ENCODE data around the gene PEX10.

Gene PEX10

DNA sequence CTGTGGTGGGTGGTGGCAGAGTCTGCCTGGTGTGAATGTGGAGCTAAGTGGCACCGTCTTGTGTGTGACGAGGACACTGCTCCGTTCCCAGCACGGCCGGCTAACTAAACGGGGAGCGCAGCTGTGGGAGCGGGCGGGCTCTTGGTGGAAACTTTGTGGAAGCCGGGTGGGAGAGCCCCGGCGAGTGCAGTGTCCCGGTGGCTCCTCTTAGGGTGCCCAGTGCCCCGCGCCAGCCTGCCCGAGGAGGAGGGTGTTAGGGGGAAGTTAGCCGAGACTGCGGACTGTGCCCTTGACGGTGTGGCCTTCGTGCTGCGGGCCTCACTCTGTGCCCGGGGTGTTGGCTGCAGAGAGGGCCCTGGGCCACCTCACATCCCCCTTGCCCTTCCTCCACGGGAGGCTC lies 9.9 kb downstream of the PEX10 start:
- no peak for DNase-seq

DNA sequence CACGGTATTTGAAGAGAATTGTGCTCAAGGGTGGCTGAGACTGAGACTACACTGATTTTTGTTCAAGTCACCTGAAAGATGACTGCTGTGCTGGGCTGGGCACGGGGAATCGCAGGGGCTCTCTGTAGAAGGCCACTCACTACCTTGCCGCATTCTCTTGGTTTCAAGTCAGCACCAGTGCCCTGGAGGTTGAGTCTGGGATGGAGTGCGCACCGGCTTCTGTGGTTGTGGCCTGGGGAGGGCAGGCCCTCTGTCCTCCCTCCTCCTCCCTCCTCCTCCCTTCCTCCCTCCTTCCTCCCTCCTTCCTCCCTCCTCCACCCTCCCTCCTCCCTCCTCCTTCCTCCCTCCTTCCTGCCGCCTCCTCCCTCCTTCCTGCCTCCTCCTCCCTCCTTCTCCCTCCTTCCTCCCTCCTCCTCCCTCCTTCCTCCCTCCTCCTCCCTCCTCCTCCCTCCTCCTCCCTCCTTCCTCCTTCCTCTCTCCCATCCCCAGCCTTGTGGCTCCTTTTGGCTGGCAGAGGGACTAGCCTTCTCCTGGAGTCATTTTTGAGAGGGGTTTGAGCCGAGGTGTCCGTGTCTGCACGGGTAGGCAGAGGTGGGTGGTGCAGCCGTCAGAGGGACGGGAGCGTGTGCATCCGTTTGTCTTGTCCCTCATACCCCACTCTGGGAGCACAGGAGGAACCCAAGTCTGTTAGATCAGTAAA lies 11.3 kb downstream of the PEX10 start:
- DNase-seq: no peak

DNA sequence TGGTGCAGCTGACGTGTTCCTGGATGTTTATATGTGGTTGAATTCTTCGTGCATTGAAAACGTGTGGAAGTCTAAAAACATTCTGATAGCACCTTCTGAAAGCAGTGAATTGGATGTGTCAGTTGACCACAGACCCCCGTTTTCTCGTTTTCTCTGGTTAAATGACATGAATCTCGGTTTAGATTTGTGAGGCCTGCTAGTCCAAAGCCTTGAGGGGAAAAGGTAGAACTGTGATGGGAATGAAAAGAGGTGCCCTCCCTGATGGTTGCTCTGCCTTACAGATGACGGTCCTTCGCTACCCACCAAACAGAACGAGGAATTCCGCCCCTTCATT lies 11.8 kb downstream of the PEX10 start:
- no peak for DNase-seq

DNA sequence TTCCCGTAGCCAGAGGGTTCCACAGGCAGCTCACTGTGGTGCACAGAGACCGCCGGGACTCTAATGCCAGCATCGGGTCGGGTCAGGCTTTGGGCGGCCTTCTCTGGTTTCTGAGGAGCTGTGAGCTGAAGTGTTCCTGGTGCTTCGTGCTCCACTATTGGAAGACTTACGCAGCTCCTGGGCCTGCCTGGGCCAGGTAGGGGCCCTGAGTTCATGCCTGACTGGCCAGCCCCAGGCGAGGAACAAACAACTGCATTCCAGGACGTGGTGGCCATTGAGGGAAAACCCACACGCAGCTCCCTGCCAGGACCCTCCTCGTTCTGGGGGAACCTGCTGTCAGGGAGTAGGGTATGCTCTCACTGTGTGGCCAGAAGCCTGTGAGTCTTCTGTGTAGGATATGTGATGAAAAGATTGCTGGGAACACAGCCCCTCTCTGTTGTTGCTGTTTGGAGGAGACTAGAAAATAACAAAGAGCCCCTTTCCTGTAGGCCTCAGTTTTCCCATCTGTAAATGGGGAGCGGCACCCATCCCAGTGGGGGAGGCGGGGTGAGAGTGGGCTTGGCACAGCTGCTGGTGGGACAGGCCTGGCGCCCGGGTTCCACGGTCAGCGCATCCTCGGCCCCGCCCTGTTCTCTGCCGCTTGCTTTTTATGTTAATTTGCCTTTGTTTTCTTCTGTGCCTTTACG lies 12.3 kb downstream of the PEX10 start:
- DNase-seq: no peak

DNA sequence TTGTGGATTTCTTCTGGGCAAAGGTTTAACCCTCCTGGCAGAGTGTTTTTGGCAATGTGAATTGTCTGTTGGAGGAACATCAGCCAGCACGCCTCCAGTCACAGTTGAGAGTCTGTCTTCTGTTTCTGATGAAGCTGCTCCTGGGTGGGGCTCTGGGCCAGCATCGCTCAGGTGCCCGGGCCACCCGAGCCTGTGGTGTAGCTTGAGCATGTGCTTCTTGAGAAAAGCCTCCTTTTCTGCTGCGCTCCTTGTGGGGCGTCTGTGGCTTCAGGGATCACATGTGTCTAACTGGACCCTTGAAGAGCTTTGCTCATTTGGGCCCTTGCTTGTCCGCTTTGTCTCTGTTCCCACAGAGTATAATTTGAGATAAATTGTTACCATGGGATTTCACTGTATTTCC lies 13.5 kb downstream of the PEX10 start:
- no peak for DNase-seq

DNA sequence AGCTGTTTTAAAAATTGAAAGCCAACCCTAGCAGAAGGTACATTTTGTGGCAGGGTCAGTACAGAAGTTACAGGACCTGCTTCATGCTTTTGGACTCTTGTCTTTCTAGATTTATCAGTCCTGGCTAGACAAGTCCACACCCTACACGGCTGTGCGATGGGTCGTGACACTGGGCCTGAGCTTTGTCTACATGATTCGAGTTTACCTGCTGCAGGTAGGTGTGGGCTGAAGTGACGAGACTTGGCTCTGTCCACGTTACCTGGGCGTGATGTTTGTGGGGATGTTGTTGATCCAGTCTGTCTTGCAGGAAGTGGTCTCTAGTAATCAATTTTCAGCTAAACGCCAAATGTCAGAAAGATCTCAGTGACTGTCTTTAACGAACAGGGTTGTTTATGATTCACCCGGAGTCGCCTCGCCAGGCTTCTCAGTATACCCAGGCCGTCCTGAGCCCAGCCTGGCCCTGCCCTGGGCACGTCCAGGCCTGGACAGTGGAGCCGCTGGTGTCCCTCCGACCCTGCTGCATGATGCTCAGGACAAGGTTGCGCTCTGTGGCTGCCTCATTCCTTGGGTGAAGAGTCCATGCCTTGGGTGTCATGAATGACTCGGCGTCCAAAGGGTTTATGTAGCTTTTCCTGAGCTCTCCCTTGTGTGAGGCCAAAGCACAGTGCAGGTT lies 15.2 kb downstream of the PEX10 start:
- no peak for DNase-seq

DNA sequence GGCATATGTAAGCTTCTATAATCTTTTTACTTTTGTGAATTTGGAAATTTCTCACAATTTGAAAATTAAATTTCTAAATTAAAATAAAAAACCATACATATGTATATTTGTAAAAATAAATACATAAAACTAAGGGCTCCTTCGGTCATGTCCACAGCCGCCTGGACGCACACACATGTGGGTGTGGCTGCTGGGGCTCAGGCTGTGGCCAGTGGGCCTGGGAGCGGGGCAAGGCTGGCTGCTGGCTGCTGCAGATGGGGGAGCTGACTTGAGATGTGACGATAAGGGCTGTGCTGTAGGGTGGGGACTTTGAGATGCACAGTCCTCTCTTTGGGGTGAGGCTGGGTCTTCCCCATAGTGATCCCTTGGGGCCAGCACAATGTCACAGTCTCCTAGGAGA lies 15.9 kb downstream of the PEX10 start:
- no peak for DNase-seq

DNA sequence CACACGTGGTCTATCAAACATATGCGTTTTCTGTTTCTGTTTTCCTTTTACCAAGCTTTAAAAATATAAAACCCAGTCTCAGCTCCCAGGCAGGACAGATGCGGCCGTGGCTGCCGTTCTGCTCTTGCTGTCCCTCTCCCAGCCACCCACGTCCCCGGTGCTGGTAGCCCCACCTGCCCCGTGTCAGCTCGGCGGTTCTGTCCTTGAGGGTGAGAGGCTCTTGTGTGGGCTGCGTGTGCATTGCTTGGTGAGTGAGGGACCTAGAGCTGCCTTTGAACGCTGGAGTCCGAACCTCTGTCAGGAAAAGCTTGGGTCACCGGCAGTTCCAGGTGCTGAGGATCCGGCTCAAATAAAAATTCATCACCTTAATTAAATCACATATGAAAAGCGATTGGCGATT lies 16.3 kb downstream of the PEX10 start:
- DNase-seq: no peak

DNA sequence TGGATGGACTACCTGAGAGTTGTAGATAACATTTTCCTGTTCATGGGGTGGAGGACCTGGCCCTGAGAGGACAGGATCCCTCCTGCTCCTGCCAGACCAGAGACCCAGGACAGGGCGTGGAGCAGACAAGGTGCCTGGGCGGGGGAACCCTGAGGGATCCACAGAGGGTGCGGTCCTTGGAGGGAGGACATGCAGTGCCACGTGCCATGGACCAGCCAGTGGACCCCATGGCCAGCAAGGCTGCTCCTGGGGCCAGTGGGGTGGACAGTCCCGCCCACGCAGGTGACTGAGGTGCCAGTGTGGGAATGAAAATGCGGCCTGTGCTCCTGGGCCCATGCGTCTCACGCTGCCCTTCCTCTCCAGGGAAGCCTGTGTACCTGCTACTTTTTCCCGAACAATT lies 17.1 kb downstream of the PEX10 start:
- no peak for DNase-seq

DNA sequence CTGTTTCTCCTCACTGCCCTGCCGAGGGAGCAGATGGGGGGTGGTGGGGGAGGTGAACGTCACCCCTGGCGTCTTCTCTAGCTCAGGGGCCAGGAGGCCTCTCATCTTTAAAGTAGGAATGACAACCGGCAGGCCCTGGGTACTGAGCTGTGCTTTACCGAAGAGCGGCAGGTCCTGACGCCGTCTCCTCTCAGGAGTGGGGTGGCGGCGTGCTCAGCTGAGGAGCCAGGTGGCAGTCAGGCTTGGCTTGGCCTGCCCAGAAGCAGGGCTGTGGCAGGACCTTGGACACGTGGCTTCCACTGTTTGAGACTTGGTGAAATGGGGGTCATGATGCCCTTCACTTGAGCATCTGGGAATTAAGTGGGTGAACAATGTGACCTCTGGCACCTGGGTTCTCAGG lies 17.6 kb downstream of the PEX10 start:
- DNase-seq: no peak

DNA sequence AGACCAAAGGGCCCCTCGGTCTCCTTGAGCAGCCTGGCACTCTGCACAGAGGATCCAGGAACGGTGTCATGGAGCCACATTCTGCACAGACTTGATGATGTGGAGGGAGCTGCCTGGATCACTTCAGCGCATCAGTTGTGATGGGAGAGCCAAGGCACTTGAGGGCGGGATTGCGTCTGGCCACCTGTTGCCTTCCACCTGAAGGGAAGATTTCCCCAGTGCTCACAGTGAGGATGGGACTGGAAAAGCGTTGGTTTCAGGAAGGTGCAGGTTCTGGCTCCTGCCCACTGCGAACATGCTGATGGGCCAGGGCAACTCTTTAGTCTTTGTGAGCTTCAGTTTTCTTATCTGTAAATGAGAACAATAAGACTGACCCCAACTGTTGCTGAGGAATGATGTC lies 18.1 kb downstream of the PEX10 start:
- no peak for DNase-seq

DNA sequence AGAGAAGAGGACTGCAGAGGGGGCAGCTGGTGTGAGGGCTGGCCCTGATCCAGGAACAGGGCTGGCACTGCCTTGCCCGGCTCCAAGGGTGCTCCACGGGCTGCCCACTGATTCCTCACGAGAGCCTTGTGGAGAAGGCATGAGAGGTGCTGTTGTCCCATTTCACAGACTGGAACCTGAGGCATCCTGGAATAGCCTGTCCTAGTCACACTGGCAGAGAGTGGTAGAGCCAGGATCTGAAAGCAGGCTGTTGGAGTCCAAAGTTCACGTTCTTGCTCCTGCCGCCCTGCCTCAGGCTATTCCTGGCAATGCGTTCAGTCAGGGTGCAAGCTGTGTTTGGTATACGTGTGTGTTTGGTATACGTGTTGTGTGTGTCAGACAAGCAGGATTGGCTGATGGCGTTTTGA lies 18.9 kb downstream of the PEX10 start:
- no peak for DNase-seq

DNA sequence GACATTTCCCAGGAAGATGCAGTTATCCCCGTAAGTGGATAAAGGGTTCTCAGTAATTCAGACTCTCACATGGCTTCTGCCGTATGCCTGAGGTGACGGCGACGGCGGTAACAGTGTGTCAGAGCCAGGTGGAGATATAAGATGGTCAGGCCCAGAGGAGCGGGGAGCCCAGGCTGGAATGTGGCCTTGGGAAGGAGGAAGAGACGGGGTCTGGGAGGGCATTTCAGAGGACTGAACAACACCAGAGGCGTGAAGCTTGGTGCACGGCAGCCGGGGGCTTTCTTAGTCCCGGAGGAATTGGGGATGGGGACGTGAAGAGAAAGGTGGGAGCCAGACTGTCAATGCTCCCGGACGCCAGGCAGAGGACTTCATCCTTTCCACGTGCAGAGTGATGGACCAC lies 19.7 kb downstream of the PEX10 start:
- no peak for DNase-seq

DNA sequence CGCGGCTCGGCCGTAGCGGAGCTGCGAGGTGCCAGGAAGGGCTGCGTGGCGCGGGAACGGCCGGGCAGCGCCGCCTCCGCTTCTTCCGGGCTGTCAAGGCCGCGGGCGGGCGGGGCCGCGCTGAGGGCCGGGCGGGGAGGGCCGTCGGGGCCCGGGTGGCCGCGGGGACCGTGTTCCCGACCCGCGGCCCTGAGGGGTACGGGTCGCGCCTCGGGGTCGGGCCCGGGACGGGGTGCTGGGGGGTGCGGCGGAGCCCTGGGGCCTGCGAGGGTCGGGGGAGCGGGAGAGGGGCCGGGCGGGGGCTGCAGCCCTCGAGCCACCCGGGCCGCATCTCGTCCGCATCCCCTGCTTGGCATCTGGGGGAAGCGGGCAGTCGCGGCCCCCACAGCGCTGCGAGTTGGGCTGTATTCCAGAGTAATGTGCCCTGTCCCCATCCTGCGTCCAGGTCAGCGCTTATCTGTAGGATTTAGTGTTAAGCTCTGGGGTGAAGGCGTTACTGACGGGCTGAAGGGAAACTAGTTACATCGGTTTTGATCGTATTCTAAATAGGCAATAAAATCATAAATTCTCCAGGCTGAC lies 20.3 kb downstream of the PEX10 start:
- DNase-seq: no peak

DNA sequence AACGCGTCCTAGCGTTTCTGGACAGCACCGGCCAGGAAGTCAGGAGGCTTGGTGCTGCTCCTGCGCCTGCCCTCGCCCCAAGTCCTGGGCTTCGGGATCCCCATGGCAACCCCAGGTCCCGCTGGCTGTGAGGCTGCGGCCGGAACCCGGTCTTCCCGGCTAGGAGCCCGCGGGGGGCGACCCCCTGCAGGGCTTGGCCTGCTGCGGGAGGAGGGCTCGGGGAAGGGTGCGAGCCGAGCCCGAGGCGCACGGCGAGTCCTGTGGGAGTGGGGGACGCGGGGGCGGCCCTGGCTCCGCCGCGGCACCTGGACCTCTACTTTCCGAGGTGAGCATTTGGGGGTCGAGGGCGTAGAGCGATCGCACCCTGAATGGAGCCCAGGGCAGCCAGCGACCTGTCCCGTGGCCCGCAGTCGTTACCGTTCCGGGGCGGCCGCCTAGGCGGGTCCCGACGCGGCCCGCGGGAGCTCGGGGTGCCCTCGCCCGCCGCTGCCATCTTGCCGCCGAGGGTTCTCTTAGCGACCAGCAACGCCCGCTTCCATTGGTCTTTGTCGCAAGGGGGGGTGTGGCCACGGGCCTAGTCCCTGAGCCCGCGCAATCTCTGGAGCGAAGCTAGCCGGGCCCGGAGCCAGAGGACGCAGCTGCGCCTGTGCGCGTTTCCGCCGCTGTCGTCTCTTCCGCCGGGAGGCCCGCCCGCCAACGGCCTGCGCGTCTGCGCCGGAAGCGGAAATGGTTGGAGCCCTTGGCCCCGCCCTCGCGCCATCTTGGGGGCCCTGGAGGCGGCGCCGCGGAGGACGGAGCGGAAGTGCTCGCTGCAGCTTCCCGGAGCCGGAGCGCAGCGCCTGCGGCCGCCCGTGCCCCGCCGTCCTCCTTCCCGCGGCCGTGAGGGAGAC lies 21.1 kb downstream of the PEX10 start, which contains the start of the genes MORN1 and RER1:
Gene MORN1, minus strand, starts transcription at position 514 of the 890 bp plus-strand sequence. Its CDS starts 21 bp downstream, at position 493.
Gene RER1, plus strand, starts transcription at position 801 of the 890 bp plus-strand sequence. CDS start 3,950 bp downstream, outside the sequence.
- DNase-seq: peak; percentile 99

DNA sequence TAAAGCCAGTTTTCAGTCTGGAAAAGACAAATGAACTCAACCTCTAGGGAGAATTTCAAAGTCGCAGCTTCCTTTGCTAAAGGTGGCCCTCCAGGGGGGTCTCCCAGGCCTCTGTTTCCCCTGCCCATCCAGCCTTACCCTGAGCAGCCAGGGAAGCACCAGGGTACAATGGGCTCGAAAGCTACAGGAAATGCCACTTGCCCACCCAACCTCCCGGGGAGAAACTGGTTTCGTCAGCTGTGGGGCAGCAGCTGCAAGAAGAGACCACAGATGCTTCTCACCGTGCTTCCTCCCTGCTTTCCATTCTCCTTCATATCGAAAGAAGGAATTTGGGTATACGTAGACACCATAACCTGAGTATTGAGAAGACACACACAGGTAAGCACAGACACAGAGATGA lies 22.7 kb downstream of the PEX10 start:
- DNase-seq: no peak

DNA sequence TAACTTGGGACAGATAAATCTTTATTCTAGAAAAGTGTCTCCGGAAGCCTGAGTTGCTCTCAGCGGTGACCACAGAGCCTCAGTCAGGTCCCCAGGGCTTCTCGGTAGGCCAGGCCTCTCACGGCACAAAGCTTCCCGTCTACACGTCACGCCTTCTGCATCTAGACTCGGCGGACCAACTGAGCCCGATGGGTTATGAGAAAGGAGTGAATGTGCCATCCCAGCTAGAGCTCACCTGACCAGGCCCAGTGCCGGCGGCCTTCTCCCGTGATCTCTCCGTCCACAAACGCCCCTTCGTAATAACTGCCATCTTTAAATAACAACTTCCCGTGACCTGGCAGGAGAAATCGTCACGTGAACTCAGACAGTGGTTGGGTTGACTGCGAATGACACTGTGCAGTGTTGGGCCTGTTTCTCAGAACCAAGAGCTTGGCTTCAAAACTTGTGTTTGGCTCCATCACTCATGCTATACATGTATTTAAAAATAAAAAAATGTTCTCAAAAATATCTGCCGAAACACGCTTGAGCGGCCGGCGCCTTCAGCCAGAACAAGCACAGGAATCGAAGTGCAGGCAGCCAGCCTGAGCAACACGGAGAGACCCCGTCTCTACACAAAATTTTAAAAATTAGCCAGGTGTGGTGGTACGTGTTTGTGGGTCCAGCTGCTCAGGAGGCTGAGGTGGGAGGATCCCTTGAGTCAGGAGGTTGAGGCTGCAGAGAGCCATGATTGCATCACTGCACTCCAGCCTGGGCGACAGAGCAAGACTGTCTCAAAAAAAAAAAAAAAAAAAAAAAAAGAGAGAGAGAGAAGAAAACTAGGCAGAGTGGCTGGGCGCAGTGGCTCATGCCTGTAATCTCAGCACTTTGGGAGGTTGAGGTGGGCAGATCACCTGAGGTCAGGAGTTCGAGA lies 24.1 kb downstream of the PEX10 start:
- no peak for DNase-seq

DNA sequence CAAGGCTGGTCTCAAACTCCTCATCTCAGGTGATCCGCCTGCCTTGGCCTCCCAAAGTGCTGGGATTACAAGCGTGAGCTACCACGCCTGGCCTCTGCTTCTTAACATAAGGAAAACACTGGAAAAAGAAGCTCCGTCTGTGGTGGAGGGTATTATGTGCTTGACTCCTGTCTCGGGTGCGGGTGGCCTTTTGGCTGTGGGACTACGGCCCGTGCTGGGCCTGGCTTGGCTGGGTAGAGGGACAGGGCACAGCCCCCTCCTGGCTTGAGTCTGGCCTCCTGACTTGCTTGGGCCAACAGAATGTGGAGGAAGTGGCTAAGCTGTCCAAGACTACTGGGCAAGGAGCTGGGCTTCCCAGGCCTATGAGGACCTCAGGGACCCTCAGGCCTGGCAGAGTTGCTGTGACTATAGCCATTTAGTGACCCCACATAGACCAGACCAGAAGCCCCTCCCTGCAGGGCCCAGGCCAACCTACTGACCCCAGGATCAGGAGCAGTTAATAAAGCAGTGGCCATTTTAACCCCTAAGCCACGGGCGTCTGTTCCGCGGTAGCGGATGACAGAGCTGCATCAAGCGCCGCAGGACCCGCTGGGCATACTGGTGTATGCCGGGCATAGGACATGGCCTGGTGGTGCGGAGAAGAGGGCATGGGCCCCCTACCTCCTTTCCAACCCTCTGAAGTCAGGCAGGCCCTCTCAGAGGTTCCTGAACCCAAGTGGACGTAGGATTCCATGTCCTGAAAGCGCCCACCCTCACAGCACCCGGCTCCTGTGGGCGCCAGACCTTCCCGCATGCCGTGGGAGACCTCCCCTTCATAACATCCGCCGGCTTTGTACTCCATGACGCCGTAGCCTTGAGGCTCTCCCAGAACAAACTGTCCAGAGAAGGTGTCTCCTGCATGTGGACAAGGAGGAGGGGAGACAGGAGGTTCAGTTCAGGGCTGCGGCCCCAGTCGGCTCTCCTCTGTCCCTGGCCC lies 25.4 kb downstream of the PEX10 start:
- DNase-seq: no peak

DNA sequence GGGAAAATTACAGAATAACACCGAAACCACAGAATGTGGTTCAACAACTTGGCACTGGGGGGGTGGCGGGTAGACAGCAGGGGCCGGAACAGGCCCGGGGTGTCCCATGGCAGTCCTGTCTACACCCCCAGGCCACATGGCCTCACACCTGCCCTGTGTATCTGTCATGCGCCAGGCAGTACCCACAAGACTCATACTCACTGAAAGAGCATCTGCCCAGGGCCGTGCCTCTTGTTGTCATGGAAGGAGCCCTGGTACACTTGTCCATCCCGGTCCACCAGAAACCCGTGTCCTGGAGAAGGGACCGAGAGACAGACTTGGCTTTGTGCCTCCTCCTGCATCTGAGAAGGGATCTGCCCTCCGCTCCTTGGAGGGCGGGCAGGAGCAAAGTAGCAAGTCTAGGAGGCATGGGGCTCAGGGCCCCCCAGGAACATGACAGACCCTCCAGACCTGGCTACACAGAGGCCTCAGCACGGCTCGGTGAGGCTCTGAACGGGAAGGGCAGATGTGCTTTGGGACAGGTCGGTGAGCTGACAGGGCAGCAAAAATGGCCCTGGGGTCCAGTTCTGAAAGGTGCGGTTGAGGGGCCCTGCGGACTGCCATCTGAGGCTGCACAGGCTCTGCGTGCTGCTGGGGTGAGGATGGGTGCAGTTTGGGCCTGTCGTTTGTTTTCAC lies 26.6 kb downstream of the PEX10 start:
- DNase-seq: no peak

Measured in CD4-positive, alpha-beta T cell treated with Interferon gamma for 1 hour (primary cell).